H54 (cell line): ENCODE data around the gene IL20.

Experiments used
- DNase-seq: peaks from one replicate; pipeline ENCODE4 v3.0.0; 2011; ENCODE audit warnings: low spot score, mixed read lengths; ENCODE audit not compliant: insufficient read length
- FAIRE-seq: peaks from 3 replicates; lab custom pipeline; 2011; peaks lifted over from hg19 to GRCh38; lab: Jason Lieb, UNC
- POLR2A ChIP-seq: IDR thresholded peaks from 2 replicates; pipeline ENCODE4 v1.6.1; 2011; ENCODE audit warnings: low read depth, mild to moderate bottlenecking, low read length

Gene IL20

GRCh38 chr1:206878456-206878855 is 13.0 kb downstream of the IL20 start:
- DNase-seq = no peak
- TF ChIP-seq POLR2A = no peak
- FAIRE-seq = no peak

- no peak for TF ChIP-seq POLR2A
- FAIRE-seq = no peak
- DNase-seq = no peak
Measured at GRCh38 chr1:206880314-206880713, 14.9 kb downstream of the IL20 start.

- FAIRE-seq (no peak), DNase-seq (no peak)
- TF ChIP-seq POLR2A = no peak
Measured at GRCh38 chr1:206882555-206882954, 17.1 kb downstream of the IL20 start.

- FAIRE-seq = no peak
- DNase-seq = no peak
Measured at GRCh38 chr1:206883160-206883559, 17.7 kb downstream of the IL20 start.

GRCh38 chr1:206883876-206884275 is 18.5 kb downstream of the IL20 start:
- TF ChIP-seq POLR2A = no peak
- FAIRE-seq = no peak
- DNase-seq = no peak

More at GRCh38 chr1:206883160-206883559, 17.7 kb downstream of the IL20 start:
- TF ChIP-seq POLR2A = no peak

- no peak for DNase-seq
- FAIRE-seq = no peak
- no peak for TF ChIP-seq POLR2A
Measured at GRCh38 chr1:206885341-206886060, 20.1 kb downstream of the IL20 start.

- TF ChIP-seq POLR2A = no peak
- FAIRE-seq (no peak), DNase-seq (no peak)
Measured at GRCh38 chr1:206886831-206887230, 21.4 kb downstream of the IL20 start.

- FAIRE-seq = no peak
- no peak for TF ChIP-seq POLR2A
- DNase-seq = no peak
Measured at GRCh38 chr1:206887701-206888100, 22.3 kb downstream of the IL20 start.

- no peak for TF ChIP-seq POLR2A
- DNase-seq (no peak), FAIRE-seq (no peak)
Measured at GRCh38 chr1:206890125-206891060, 25.0 kb downstream of the IL20 start.

GRCh38 chr1:206891412-206891811 is 26.0 kb downstream of the IL20 start:
- no peak for TF ChIP-seq POLR2A
- no peak for DNase-seq

GRCh38 chr1:206892351-206892984 is 27.0 kb downstream of the IL20 start:
- FAIRE-seq (no peak), DNase-seq (no peak)
- no peak for TF ChIP-seq POLR2A

More at GRCh38 chr1:206891412-206891811, 26.0 kb downstream of the IL20 start:
- FAIRE-seq = no peak

GRCh38 chr1:206893380-206893779 is 28.0 kb downstream of the IL20 start:
- FAIRE-seq (no peak), DNase-seq (no peak)
- no peak for TF ChIP-seq POLR2A

GRCh38 chr1:206895325-206895724 is 29.9 kb downstream of the IL20 start:
- no peak for FAIRE-seq
- DNase-seq = no peak
- no peak for TF ChIP-seq POLR2A

GRCh38 chr1:206895837-206896242 is 30.4 kb downstream of the IL20 start:
- DNase-seq (no peak), FAIRE-seq (no peak)
- no peak for TF ChIP-seq POLR2A
